Omental fat pad (tissue), 4 donors: ENCODE results near the gene GABARAPL2. TPM values are rescaled to one million over a fixed set of nuclear protein-coding genes. Genes with fewer than 3 reads are reported as not detected.

Source experiments
- ATAC-seq: fragments of 150-250 bp; one replicate; pipeline ENCODE4 v1.9.1; 2016; ENCODE audit warnings: mild to moderate bottlenecking, moderate library complexity; ENCODE audit not compliant: low FRiP score
- DNase-seq: peaks from one replicate; pipeline ENCODE4 v3.0.0-alpha.2; 2019; ENCODE audit warnings: low spot score
- CTCF ChIP-seq, 3 donors: fragments of 450-650 bp; IDR thresholded peaks; one replicate each; pipeline ENCODE4 v1.5.1; 2016 to 2017; ENCODE audit warnings: antibody characterized with exemption in 3 of 3, mild to moderate bottlenecking in 3 of 3, moderate library complexity in 2 of 3
- total RNA-seq, 4 donors: library from RNA; depleted of rRNA; stranded (reverse); fragments of >200 nt; gene quantifications; one replicate each; pipeline ENCODE4 v1.1.0, GENCODE V29; 2016

GABARAPL2 gene
- total RNA-seq, 4 donors from 2014 or later, result 76.9 to 119 (median 89.2) TPM

GRCh38 chr16:75593308-75593707 lies 27.1 kb downstream of the GABARAPL2 start:
- DNase-seq (no peak), ATAC-seq (no peak)
- TF ChIP-seq CTCF (IDR thresholded peaks at IDR 0.05), result no peak

DNA sequence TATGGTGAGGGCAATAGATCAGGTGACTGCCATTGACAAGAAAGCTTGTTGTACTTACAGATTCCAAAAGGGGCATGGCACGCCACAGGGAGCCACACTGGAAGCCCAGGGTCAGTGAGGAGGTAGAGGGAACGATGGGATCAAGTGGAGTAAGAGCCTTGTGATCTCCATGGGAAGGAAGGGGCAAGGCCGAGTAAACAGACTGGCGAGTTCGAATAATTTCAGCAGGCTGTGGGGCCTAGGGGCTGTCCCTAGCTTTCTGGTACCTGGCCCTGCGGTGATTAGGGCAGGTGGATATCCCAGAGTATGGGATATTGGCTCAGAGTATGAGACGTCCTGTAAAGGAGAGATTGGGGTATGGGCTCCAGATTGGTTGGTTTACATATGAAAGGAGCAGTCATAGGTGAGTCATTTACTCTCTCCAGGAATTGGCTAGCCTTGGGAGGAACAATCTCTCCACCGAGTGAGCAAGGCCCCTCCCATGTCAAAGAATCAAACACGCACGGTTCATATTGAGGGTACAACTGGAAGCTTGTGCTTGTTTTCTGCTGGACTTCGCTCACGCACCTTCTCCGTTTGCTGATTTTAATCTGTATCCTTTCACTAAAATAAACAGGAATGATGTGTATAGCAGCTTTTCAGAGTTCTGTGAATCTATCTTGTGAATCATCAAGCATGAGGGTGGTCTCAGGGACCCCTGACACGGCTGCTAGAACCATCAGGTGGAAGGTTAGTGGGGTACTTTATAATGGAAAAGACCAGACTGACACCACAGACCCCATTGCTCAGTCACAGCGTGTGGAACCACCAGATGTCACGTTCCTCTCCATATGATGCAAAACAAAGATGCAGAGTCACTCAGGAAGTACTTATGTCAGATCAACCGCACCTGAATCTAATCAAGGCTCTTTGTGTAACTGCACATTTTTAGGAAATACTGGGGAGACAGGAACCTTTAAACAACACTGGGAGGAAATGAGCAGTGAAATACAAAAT lies 27.9 kb downstream of the GABARAPL2 start:
- ATAC-seq, result no peak
- no peak for TF ChIP-seq CTCF (IDR thresholded peaks at IDR 0.05)
- no peak for DNase-seq

GRCh38 chr16:75599452-75600277 lies 33.5 kb downstream of the GABARAPL2 start:
- ATAC-seq (no peak), DNase-seq (no peak)
- TF ChIP-seq CTCF (IDR thresholded peaks at IDR 0.05), result no peak

- DNase-seq (no peak), ATAC-seq (no peak)
- no peak for TF ChIP-seq CTCF (IDR thresholded peaks at IDR 0.05)
These were observed 37.1 kb downstream of the GABARAPL2 start for GRCh38 chr16:75603241-75603640.

- ATAC-seq (no peak), DNase-seq (no peak)
- no peak for TF ChIP-seq CTCF (IDR thresholded peaks at IDR 0.05)
These were observed 40.3 kb downstream of the GABARAPL2 start for GRCh38 chr16:75606507-75606906.

GRCh38 chr16:75614066-75614897 lies 48.1 kb downstream of the GABARAPL2 start:
- no peak for DNase-seq
- no peak for TF ChIP-seq CTCF (IDR thresholded peaks at IDR 0.05)
- ATAC-seq, result no peak
